Muscle of leg (tissue), 11 donors: ENCODE results near the gene FAM229A. TPM values are rescaled to one million over a fixed set of nuclear protein-coding genes. Genes with fewer than 3 reads are reported as not detected.

ENCODE experiments used
- DNase-seq: peaks from one replicate; pipeline ENCODE4 v3.0.0; 2013
- H3K27ac ChIP-seq: one replicate; pipeline ENCODE4 v1.5.1; 2013; ENCODE audit warnings: mild to moderate bottlenecking, low read length, control low read depth
- H3K27me3 ChIP-seq: one replicate; pipeline ENCODE4 v1.6.1; 2013; ENCODE audit warnings: low read length; ENCODE audit not compliant: control insufficient read depth, insufficient read depth
- H3K36me3 ChIP-seq: one replicate; pipeline ENCODE4 v1.6.1; 2013; ENCODE audit warnings: low read length; ENCODE audit not compliant: control insufficient read depth, insufficient read depth
- H3K4me1 ChIP-seq: one replicate; pipeline ENCODE4 v1.6.1; 2013; ENCODE audit warnings: low read length; ENCODE audit not compliant: control insufficient read depth, insufficient read depth
- H3K4me3 ChIP-seq: one replicate; pipeline ENCODE4 v1.5.1; 2013; ENCODE audit warnings: low read length, control low read depth
- H3K9me3 ChIP-seq: replicated peaks from 2 replicates; pipeline ENCODE4 v1.6.1; 2013; ENCODE audit warnings: low read depth, low read length; ENCODE audit not compliant: control insufficient read depth
- WGBS: methylation state at CpG from one replicate; pipeline ENCODE4 v1.1.5; 2013; ENCODE audit warnings: missing lambda C conversion rate; ENCODE audit not compliant: insufficient coverage; 5-methylcytosine and 5-hydroxymethylcytosine counted together
- polyA plus RNA-seq, 8 donors: library from polyadenylated mRNA; unstranded; fragments of 120-200 nt; gene quantifications; one replicate each; pipeline versions ENCODE4 v1.2.1 to v1.2.3, GENCODE V29; 2013; ENCODE audit warnings: inconsistent platforms in 1 of 8, low replicate concordance in 1 of 8; ENCODE audit not compliant: insufficient read length in 8 of 8, insufficient read depth in 1 of 8
- total RNA-seq: library from RNA; stranded (reverse); fragments of 120-200 nt; gene quantifications from one replicate; pipeline ENCODE4 v1.2.4, GENCODE V29; 2013

Gene FAM229A
- total and polyA plus RNA-seq, 9 donors, result 3.3 to 10.4 (median 5.7) TPM

DNA sequence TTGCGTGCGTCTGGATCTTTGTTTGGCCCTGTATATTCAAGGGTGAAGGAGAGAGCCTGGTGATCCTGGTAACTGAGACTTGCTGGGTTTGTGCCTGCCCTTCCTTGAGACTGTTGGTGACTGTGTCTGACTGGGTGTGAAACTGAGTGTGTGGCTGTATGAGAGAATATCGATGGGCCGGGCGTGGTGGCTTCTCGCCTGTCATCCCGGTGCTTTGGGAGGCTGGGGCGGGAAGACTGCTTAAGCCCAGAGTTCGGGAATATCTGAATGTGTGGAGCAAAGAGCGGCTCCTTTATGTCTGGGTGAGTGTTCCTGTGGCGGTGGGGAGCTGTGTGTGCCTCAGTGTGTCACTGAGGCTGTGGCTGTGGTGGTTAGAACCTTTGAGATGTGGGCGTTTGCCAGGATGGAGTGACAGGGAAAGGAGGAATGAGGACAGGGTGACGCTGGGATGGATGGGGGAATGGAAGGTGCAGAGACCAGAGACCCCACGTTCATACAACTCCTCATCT, 23.6 kb downstream of the FAM229A start:
- no peak for DNase-seq

DNA sequence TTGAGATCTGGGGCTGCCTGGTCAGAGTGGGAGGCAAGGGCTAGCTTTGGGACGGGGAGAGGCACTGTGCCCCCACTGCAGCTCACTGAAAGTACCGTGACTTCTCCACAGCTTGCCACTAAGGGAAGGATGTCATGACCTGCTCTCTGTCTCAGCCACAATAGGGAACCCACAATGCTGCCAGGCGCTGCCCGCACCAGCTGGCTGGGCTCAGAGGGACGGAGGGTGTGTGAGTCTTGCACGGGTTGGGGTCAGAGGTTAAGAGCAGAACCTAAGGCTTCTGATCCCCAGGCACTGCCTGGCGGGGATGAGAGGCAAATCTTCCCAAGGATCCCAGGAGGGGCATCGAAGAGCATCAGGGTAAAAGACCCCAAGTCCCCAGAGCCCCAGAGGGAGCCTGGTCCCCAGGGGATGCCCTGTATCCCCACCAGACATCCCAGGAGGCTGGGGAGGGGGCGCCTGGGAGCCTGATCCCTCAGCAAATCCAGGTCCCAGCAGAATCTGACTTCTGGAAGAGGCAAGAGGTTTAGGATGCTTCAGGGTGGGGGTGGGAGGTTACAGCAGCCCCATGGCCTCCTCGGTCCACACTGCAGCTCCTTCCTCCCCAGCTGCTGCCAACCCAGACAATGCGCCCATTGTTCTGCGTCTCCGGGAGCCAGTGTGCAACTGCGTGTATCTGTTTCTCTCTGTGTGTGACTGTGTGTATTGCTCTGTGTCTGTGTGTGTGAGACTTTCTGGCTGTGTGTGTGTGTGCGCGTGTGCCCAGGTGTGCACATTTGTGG, 24.2 kb downstream of the FAM229A start:
- Histone ChIP-seq H3K36me3 (peaks cover 11% of the 10 kb centered on the region), H3K4me1 (peaks cover 62% of the 10 kb centered on the region), H3K4me3 (no peak overlapping the region), H3K27ac (peak overlapping the region; percentile 84), H3K27me3 (peaks cover 2% of the 10 kb centered on the region), H3K9me3 (no peaks in the 10 kb centered on the region)
- DNase-seq, result peak; percentile 78
- 58% methylated on average over 11 of the region's 16 CpGs for WGBS

More for the DNA sequence above, 23.6 kb downstream of the FAM229A start:
- Histone ChIP-seq H3K9me3 (no peaks in the 10 kb centered on the region), H3K36me3 (peaks cover 8% of the 10 kb centered on the region), H3K4me1 (peaks cover 59% of the 10 kb centered on the region), H3K27me3 (peaks cover 2% of the 10 kb centered on the region), H3K4me3 (no peak overlapping the region), H3K27ac (peak overlapping the region; percentile 84)
- WGBS, result 67% methylated on average over 9 of the region's 14 CpGs

DNA sequence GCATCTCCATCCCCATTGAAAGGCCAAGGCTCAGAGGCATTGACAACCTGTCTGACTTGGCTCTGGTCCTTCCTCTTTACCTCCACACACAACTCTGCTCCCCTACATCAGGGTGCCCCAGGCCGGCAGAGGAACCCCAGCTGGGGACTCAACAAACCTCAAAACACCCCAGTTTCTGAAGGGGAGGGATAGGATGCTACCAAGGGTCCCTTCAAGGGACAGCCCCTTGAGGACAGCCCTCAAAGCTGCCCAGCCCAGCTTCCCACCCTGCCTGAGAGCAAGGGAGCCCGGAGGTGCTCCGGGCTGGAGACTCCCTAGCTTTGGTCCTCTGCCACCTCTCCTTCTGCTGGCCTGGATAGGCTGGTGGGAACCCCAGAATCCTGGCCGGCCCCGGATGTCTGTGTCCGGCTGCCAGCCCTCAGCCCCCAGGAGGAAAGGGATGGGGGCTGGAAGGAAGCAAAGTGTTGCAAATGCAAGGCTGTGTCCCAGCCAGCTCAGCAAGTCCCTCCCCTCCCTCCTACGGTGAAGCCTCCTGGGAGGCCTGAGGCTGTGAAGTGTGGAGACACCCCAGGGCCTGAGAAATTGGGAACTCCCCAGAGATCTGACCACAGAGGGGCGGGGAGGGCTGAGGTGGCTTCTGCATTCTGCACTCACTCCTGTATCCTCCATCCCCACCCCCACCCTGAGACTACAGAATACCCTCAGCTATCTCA, 25.2 kb downstream of the FAM229A start:
- Histone ChIP-seq H3K27ac (no peak overlapping the region), H3K9me3 (no peaks in the 10 kb centered on the region), H3K27me3 (no peaks in the 10 kb centered on the region), H3K4me3 (no peak overlapping the region), H3K4me1 (peaks cover 66% of the 10 kb centered on the region), H3K36me3 (peaks cover 20% of the 10 kb centered on the region)
- peak; percentile 47 for DNase-seq
- WGBS, result no CpG with 5 or more reads among the region's 8 CpGs

DNA sequence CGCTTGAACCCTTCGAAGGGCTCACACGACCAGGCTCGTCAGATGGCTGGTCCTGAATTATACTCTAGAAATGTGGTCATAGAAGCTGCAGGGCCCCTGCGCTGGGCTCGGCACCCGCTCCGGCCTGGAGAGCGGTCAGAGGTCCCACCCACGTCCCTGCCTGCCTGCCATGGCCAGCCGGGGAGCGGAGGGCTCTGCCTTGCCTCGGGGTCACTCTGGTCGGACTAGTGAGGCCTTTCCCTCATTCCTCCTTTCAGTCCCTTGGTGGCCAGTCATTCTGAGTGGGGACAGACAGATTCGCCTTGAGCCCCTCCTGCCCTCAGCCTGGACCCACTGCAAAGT, 25.7 kb downstream of the FAM229A start:
- H3K4me3 ChIP-seq, result peak overlapping the region; percentile 68
- H3K9me3 ChIP-seq, result no peaks in the 10 kb centered on the region
- H3K4me1 ChIP-seq, result peaks cover 61% of the 10 kb centered on the region
- no peaks in the 10 kb centered on the region for H3K27me3 ChIP-seq
- H3K27ac ChIP-seq, result no peak overlapping the region
- H3K36me3 ChIP-seq, result peaks cover 25% of the 10 kb centered on the region
- no peak for DNase-seq
- WGBS, result 23% methylated on average over 12 of the region's 15 CpGs

DNA sequence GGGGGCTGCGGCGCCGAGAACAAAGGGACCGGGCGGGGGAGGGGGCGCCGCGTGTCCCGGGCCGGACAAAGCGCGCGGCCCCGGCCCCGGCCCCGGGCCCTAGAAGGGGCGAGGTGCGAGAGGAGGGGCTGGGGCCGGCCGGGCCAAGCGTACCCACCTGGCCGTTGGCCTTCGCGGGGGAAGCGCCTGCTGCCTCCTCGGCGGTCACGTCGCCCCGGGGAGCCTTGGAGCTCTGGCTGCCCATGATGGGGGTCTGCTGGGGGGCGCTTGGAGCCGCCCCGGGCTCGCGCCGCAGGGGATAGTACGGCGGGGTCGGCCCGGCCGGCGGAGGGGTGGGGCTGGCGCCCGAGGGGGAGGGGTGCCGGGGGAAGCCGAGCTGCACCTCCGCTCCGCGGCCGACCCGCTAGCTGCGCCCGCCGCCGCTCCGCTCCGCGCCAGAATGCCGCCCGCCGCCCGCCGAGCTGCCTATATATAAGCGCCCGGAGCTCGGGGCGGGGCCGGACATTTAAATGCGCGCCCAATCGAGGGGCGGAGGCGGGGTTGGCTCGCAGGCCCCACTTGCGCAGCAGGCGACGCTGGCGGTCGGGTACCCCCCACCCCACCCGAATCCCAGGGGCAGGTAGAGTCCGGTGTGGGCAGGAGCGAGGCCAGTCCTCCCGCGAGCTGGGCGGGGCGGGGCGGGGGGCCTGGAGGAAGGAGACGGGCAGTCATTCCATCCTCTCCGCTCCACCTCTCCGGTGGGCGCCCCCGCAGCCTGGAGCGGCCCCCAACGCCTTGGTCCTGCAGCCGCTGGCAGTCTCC, 26.3 kb downstream of the FAM229A start, which contains the start of gene MARCKSL1:
MARCKSL1 (minus strand) TSS at position 444 of the 801 bp plus-strand sequence; CDS start at position 244, 200 bp downstream.
- peaks cover 55% of the 10 kb centered on the region for H3K4me1 ChIP-seq
- under 1% methylated on average over 78 of the region's 95 CpGs for WGBS
- peaks cover 30% of the 10 kb centered on the region for H3K36me3 ChIP-seq

DNA sequence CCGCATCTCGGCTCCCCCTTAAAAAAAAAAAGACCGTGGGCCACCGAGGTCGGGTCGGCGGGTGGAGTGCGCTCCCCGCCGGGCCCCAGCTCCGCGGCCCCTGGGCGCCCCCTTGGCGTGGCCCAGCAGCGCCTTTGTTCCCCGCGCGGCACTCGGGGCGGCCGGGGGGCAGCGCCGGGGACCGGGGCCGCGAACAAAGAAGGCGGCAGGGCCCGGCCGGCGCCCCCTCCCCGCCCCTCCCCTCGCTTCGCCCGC, 26.8 kb downstream of the FAM229A start:
- Histone ChIP-seq H3K27me3 (no peaks in the 10 kb centered on the region), H3K9me3 (no peaks in the 10 kb centered on the region), H3K36me3 (peaks cover 35% of the 10 kb centered on the region), H3K27ac (no peak overlapping the region), H3K4me1 (peaks cover 55% of the 10 kb centered on the region), H3K4me3 (peak overlapping the region; percentile 72)
- no peak for DNase-seq
- under 1% methylated on average over 33 of the region's 34 CpGs for WGBS

More for the DNA sequence above, 26.3 kb downstream of the FAM229A start, which contains the start of gene MARCKSL1:
- Histone ChIP-seq H3K4me3 (peak within 1 kb of the TSS; percentile 72), H3K27me3 (no peaks in the 10 kb centered on the region), H3K9me3 (no peaks in the 10 kb centered on the region), H3K27ac (peak within 1 kb of the TSS; percentile 47)
- peak; percentile 89 for DNase-seq

DNA sequence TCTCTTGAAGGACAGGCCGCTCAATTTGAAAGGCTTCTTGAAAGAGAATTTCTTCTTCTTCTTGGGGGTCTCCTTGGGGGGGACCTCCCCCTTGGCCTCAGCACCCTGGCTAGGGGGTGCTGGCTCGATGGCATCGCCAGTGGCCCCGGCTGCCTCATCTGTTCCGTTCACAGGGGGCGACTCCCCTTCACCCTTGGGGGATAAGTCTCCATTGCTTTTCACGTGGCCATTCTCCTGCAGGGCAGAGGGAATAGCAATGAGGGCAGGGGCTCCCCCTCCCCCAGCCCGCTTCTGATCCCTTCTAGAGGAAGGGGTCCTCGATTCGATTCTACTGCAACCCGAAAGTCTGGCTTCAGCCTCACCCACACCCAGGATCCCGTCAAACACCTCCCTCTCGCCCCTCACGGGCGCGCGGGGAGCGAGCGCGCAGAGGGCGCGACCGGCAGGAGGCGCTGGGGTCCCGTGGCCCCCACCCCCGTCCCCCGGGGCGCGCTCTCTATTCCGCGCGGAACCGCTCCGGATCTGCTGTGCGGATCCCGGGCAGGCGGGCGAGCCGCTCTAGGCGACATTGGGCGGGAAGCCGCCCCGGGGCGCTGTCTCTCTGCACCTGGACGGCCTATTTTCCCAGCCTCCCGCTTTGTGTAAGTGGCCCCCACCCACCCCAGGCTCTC, 27.3 kb downstream of the FAM229A start:
- peak; percentile 63 for DNase-seq
- peak overlapping the region; percentile 42 for H3K27ac ChIP-seq
- 0% methylated on average over 42 of the region's 46 CpGs for WGBS

DNA sequence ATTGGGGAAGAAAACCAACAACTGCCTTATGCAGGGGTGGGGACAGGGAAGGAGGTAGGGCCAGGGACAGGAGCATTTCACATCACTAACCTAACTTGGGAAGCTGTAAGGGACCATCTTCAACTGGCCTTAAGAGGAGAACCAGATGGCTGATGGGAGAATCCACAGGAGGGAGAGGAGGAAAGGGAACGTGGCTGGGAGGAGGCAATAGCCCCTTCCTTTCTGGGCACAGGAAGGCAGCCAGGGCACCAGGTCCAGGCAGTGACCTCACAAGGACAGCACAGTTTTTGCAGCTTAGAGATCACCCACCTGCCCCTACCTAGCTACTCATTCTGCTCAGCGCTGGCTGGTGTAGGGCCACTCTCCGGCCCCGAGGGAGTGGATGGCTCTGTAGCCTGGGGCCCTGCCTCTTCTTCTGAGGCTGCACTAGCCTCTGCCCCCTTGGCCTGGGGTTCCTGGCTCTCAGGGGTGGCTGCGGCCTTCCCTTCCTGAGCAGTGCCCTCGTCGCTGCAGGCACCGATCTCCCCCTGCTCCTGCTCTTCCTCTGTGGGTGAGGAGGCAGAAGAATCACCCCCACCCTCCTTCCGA, 27.9 kb downstream of the FAM229A start:
- Histone ChIP-seq H3K27ac (no peak overlapping the region), H3K36me3 (peaks cover 45% of the 10 kb centered on the region), H3K27me3 (no peaks in the 10 kb centered on the region), H3K9me3 (no peaks in the 10 kb centered on the region), H3K4me3 (peak overlapping the region; percentile 72), H3K4me1 (peaks cover 51% of the 10 kb centered on the region)
- DNase-seq, result no peak
- 30% methylated on average over 7 of the region's 9 CpGs for WGBS

More for the DNA sequence above, 27.3 kb downstream of the FAM229A start:
- Histone ChIP-seq H3K4me3 (peak overlapping the region; percentile 72), H3K27me3 (no peaks in the 10 kb centered on the region), H3K36me3 (peaks cover 39% of the 10 kb centered on the region), H3K9me3 (no peaks in the 10 kb centered on the region), H3K4me1 (peaks cover 55% of the 10 kb centered on the region)

DNA sequence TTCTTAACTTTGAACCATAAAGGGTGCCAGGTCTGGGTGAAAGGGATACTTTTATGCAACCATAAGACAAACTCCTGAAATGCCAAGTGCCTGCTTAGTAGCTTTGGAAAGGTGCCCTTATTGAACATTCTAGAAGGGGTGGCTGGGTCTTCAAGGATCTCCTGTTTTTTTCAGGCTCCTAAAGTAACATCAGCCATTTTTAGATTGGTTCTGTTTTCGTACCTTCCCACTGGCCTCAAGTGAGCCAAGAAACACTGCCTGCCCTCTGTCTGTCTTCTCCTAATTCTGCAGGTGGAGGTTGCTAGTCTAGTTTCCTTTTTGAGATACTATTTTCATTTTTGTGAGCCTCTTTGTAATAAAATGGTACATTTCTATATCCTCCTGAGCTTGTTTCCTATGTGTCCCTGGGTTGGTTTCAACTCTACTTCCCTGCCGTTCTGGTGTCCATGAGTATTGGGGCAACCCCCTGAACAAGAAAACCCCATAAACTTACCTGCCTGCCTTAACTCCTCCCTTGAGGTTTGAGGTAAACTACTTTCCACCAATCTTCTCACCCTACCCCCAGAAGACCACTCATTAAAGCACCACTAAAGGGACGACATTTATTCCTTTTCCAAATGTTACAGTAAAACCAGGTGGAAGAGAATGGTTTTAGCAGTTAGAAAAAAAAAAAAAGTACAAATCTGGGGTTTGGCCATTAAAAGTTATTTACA, 28.9 kb downstream of the FAM229A start:
- Histone ChIP-seq H3K27ac (no peak overlapping the region), H3K4me1 (peaks cover 41% of the 10 kb centered on the region), H3K27me3 (no peaks in the 10 kb centered on the region), H3K4me3 (no peak overlapping the region), H3K36me3 (peaks cover 55% of the 10 kb centered on the region), H3K9me3 (no peaks in the 10 kb centered on the region)
- DNase-seq, result no peak
- WGBS, result no CpG with 5 or more reads among the region's 3 CpGs
